GM18505 (cell line): ENCODE data around the gene YAP1.

Source experiments
- ATAC-seq: cut with Tn5 transposase; IDR thresholded peaks from one replicate; pipeline ENCODE4 v1.9.1; 2021; ENCODE audit not compliant: unreplicated experiment
- POLR2A ChIP-seq: IDR thresholded peaks from 4 replicates; pipeline ENCODE4 v1.6.1; 2011; ENCODE audit warnings: borderline replicate concordance; ENCODE audit not compliant: insufficient read depth, insufficient read length; ENCODE audit errors: extremely low read depth

Gene YAP1

GRCh38 chr11:102279641-102280170, 169.5 kb downstream of the YAP1 start:
- no peak for TF ChIP-seq POLR2A
- peak; percentile 83 for ATAC-seq

- no peak for TF ChIP-seq POLR2A
- no peak for ATAC-seq
Observed at GRCh38 chr11:102280245-102280833, 170.1 kb downstream of the YAP1 start.
